OCI-LY1 (cell line): ENCODE measurements around the gene NUP133.

Experiments used
- H2AFZ ChIP-seq: fragments of 200-600 bp; sonication (generic), shearing (Covaris generic); 2 replicates; pipeline ENCODE4 v1.6.0; 2014; ENCODE audit warnings: antibody characterized with exemption, mild to moderate bottlenecking, low read length
- H3F3A ChIP-seq: fragments of 200-600 bp; sonication (generic), shearing (Covaris generic); 2 replicates; pipeline ENCODE4 v1.6.0; 2014; ENCODE audit warnings: mild to moderate bottlenecking, antibody characterized with exemption, low read length, moderate library complexity; ENCODE audit not compliant: insufficient read depth
- H3K27ac ChIP-seq: fragments of 200-600 bp; sonication (generic); 2 replicates; pipeline ENCODE4 v1.5.1; 2014; ENCODE audit warnings: low read length, mixed run types, mild to moderate bottlenecking, low read depth; ENCODE audit not compliant: poor library complexity, severe bottlenecking
- H3K27me3 ChIP-seq: fragments of 200-600 bp; sonication (generic); 2 replicates; pipeline ENCODE4 v1.6.0; 2014; ENCODE audit warnings: antibody characterized with exemption, mild to moderate bottlenecking, low read length, moderate library complexity; ENCODE audit not compliant: insufficient read depth
- H3K36me3 ChIP-seq: fragments of 200-600 bp; sonication (generic); 2 replicates; pipeline ENCODE4 v1.6.1; 2014; ENCODE audit warnings: mild to moderate bottlenecking, antibody characterized with exemption, low read length, moderate library complexity, mixed read lengths; ENCODE audit not compliant: insufficient read depth
- H3K4me1 ChIP-seq: fragments of 200-600 bp; sonication (generic); 2 replicates; pipeline ENCODE4 v1.5.1; 2014; ENCODE audit warnings: mild to moderate bottlenecking, low read length, moderate library complexity; ENCODE audit not compliant: insufficient read depth, severe bottlenecking
- H3K4me2 ChIP-seq: fragments of 200-600 bp; sonication (generic), shearing (Covaris generic); 2 replicates; pipeline ENCODE4 v1.6.1; 2014; ENCODE audit warnings: low read length
- H3K4me3 ChIP-seq: fragments of 200-600 bp; sonication (generic); 2 replicates; pipeline ENCODE4 v1.5.1; 2014; ENCODE audit warnings: low read length, low read depth, mild to moderate bottlenecking, mixed read lengths; ENCODE audit not compliant: poor library complexity, severe bottlenecking
- H3K79me2 ChIP-seq: fragments of 200-600 bp; shearing (Covaris generic); 2 replicates; pipeline ENCODE4 v1.6.1; 2016; ENCODE audit warnings: mixed run types, low read length, mixed read lengths; ENCODE audit not compliant: insufficient read depth
- H3K9ac ChIP-seq: fragments of 200-600 bp; sonication (generic), shearing (Covaris generic); 2 replicates; pipeline ENCODE4 v1.6.1; 2014; ENCODE audit warnings: mild to moderate bottlenecking, low read length, mixed read lengths
- H3K9me2 ChIP-seq: fragments of 200-600 bp; sonication (generic), shearing (Covaris generic); 2 replicates; pipeline ENCODE4 v1.6.1; 2014; ENCODE audit warnings: low read depth, mild to moderate bottlenecking, low read length, mixed read lengths
- H3K9me3 ChIP-seq: fragments of 200-600 bp; shearing (Covaris generic); 2 replicates; pipeline ENCODE4 v1.6.1; 2014; ENCODE audit warnings: low read length, mixed read lengths
- H4K20me1 ChIP-seq: fragments of 200-600 bp; sonication (generic), shearing (Covaris generic); 2 replicates; pipeline ENCODE4 v1.6.0; 2016; ENCODE audit warnings: mild to moderate bottlenecking, low read length; ENCODE audit not compliant: insufficient read depth
- EZH2 ChIP-seq: fragments of 200-600 bp; sonication (generic), shearing (Covaris generic); IDR thresholded peaks from 2 replicates; pipeline ENCODE4 v1.8.0; 2017; ENCODE audit warnings: borderline replicate concordance, mixed run types, mild to moderate bottlenecking, antibody characterized with exemption, low read length, moderate library complexity, mixed read lengths
- TF ChIP-seq, protein P1 (sequence below): fragments of 200-600 bp; sonication (generic), shearing (Covaris generic); IDR thresholded peaks from 2 replicates; pipeline ENCODE4 v1.5.1; 2017; ENCODE audit warnings: mild to moderate bottlenecking, antibody characterized with exemption, low read length, moderate library complexity, mixed read lengths

The NUP133 gene

DNA sequence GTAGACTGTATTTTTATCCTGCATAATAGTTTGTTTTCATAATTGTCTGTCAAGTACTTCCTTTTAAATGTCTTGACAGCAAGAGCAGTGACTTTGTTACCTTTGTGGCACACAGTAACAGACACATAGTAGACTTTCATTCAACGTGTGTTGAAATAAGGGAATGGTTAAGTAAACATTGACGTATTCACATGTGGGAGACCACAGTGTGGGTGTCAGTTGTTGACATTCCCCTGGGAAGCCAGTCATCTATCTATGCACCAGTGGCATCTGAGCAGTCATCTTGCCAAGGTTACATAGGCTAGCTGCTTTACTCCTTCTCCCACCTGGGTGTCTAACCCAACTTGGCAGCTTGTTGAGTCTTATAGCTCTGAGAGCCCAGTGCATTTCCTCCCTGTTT lies 1.4 kb upstream of the NUP133 start:
- H3K4me3 ChIP-seq = no peak overlapping the region
- peaks cover 4% of the 10 kb centered on the region; the same call in 1 of the 2 replicates for H3K36me3 ChIP-seq
- no peaks in the 10 kb centered on the region for H3K9me3 ChIP-seq
- H3K9ac ChIP-seq = no peak overlapping the region
- TF ChIP-seq, protein P1, sequence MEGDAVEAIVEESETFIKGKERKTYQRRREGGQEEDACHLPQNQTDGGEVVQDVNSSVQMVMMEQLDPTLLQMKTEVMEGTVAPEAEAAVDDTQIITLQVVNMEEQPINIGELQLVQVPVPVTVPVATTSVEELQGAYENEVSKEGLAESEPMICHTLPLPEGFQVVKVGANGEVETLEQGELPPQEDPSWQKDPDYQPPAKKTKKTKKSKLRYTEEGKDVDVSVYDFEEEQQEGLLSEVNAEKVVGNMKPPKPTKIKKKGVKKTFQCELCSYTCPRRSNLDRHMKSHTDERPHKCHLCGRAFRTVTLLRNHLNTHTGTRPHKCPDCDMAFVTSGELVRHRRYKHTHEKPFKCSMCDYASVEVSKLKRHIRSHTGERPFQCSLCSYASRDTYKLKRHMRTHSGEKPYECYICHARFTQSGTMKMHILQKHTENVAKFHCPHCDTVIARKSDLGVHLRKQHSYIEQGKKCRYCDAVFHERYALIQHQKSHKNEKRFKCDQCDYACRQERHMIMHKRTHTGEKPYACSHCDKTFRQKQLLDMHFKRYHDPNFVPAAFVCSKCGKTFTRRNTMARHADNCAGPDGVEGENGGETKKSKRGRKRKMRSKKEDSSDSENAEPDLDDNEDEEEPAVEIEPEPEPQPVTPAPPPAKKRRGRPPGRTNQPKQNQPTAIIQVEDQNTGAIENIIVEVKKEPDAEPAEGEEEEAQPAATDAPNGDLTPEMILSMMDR = no peak
- no peak for TF ChIP-seq EZH2
- H2AFZ ChIP-seq = no peak overlapping the region
- peaks cover 29% of the 10 kb centered on the region for H3K4me1 ChIP-seq
- no peaks in the 10 kb centered on the region for H3K9me2 ChIP-seq
- H3K27me3 ChIP-seq = no peaks in the 10 kb centered on the region
- no peak overlapping the region for H3K27ac ChIP-seq
- no peaks in the 10 kb centered on the region for H3F3A ChIP-seq
- H3K79me2 ChIP-seq = peaks cover 22% of the 10 kb centered on the region
- no peaks in the 10 kb centered on the region for H4K20me1 ChIP-seq
- H3K4me2 ChIP-seq = no peak overlapping the region

DNA sequence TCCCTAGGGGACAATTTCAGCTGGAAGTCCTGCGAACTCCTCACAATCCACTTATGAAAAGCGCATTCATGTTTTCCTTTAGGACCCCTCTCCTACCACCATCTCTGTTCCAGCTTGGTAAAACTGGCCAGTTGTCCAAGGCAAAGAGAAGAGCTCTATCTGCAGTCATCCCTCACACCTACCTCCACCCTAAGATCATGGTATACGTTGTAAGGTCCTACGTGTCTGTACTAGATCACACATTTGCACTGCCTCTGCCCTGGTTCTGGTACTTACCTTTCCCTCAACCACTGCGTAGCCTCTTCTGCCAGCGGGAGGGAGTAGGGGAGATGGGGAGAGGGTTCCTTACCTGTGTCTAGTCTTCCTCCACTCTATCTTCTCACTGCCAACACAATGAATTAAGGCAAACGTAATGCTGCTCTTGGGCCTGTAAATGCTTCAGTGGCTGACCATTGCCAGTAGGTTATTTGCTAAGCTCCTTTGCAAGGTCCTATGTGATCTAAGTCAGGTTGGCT lies 739 bp upstream of the NUP133 start:
- H2AFZ ChIP-seq = peak overlapping the region; percentile 50
- H4K20me1 ChIP-seq = no peaks in the 10 kb centered on the region
- no peaks in the 10 kb centered on the region for H3K9me2 ChIP-seq
- H3K4me2 ChIP-seq = peak overlapping the region; percentile 77
- no peaks in the 10 kb centered on the region for H3K27me3 ChIP-seq
- peak overlapping the region; percentile 94 for H3K9ac ChIP-seq
- no peak for TF ChIP-seq EZH2
- TF ChIP-seq, protein P1 = no peak
- peak overlapping the region; percentile 89 for H3K4me3 ChIP-seq
- peaks cover 22% of the 10 kb centered on the region for H3K79me2 ChIP-seq
- H3K36me3 ChIP-seq = peaks cover 7% of the 10 kb centered on the region; the same call in 1 of the 2 replicates
- no peaks in the 10 kb centered on the region for H3F3A ChIP-seq
- H3K9me3 ChIP-seq = no peaks in the 10 kb centered on the region
- H3K27ac ChIP-seq = no peak overlapping the region
- H3K4me1 ChIP-seq = peaks cover 29% of the 10 kb centered on the region

DNA sequence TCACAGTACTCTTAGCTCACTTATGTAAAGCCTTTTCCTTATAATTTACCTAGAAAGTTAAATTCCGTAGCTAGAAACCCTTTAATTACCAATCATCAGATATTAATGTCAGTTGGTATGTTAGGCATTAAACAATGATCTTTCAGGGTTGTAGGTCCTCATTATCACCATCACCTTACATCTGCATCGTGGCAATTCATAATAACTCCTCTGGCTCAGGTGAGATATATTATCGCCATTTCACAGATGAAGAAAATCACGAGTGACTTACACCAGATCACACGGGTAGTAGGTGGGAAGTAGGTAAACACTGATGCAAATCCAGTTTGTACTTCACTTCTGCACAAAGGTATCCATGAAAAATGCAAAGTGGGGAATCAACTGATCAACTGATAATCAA lies 639 bp downstream of the NUP133 start:
- Histone ChIP-seq H3F3A (no peaks in the 10 kb centered on the region), H3K9me3 (no peaks in the 10 kb centered on the region), H3K9me2 (no peaks in the 10 kb centered on the region), H3K79me2 (peaks cover 22% of the 10 kb centered on the region), H4K20me1 (no peaks in the 10 kb centered on the region), H3K27me3 (no peaks in the 10 kb centered on the region), H3K36me3 (peaks cover 7% of the 10 kb centered on the region; the same call in 1 of the 2 replicates), H3K27ac (peak overlapping the region; percentile 25), H3K4me1 (peaks cover 23% of the 10 kb centered on the region), H3K4me2 (peak overlapping the region; percentile 77), H3K4me3 (peak overlapping the region; percentile 89), H2AFZ (no peak overlapping the region), H3K9ac (peak overlapping the region; percentile 94)
- TF ChIP-seq, protein P1 = no peak
- no peak for TF ChIP-seq EZH2
